Right cardiac atrium (tissue), 5 donors: Measurements from ENCODE around the gene POLDIP2. TPM values are rescaled to one million over a fixed set of nuclear protein-coding genes. Genes with fewer than 3 reads are reported as not detected.

Source experiments
- ATAC-seq, 2 donors: fragments of 200-7000 bp; cut with Tn5 transposase; one replicate each; pipeline versions ENCODE4 v1.8.0 to v1.9.1; 2020; ENCODE audit warnings: moderate library complexity in 2 of 2, mild to moderate bottlenecking in 1 of 2
- DNase-seq, 3 donors: peaks; one replicate each; pipeline ENCODE4 v3.0.0-alpha.2; 2020
- H3K27ac ChIP-seq: one replicate; pipeline ENCODE4 v1.5.1; 2013; ENCODE audit warnings: mild to moderate bottlenecking, low read length, control low read depth, moderate library complexity
- H3K27me3 ChIP-seq: one replicate; pipeline ENCODE4 v1.6.1; 2013; ENCODE audit not compliant: control insufficient read depth, insufficient read depth
- H3K4me1 ChIP-seq: one replicate; pipeline ENCODE4 v1.6.1; 2013; ENCODE audit warnings: low read length; ENCODE audit not compliant: control insufficient read depth, insufficient read depth
- H3K4me3 ChIP-seq: one replicate; pipeline ENCODE4 v1.5.1; 2013; ENCODE audit warnings: low read length, control low read depth
- H3K9me3 ChIP-seq: one replicate; pipeline ENCODE4 v1.6.1; 2013; ENCODE audit warnings: low read length; ENCODE audit not compliant: control insufficient read depth
- WGBS: extraction: QIAGEN DNeasy Blood & Tissue Kit; methylation state at CpG from one replicate; pipeline ENCODE4 v1.1.7; 2013; 5-methylcytosine and 5-hydroxymethylcytosine counted together
- intact Hi-C, 4 donors: fragments of 100-400 bp; cut with DNase I; formaldehyde crosslinking; loops; one replicate each; pipeline versions ENCODE4 v1.11.0 to v1.14.0; 2022 to 2023
- polyA plus RNA-seq: library from polyadenylated mRNA; stranded (reverse); fragments of 200-250 nt; gene quantifications from one replicate; pipeline ENCODE4 v1.2.3, GENCODE V29; 2013
- total RNA-seq, 4 donors: library from RNA; stranded (reverse); fragmentation: NEBNext Ultra II Directional; extraction: Animal tissue kit (Norgen Biotek cat#: 25700); gene quantifications; one replicate each; pipeline ENCODE4 v1.2.1, GENCODE V29; 2021
- donor health status: healthy with polysubstance abuse.
- donor health status: DM: no; HTN: yes; CAD: no.
- donor health status: DM: no; HTN: no; CAD: no.
- donor health status: DM: no; HTN: yes; CAD: no; lungs with severe emphysema.
- donor health status: DM: yes; HTN: yes; CAD: no.

Gene POLDIP2
- total and polyA plus RNA-seq, 5 donors = 95.6 to 99.8 (median 98.3) TPM

DNA sequence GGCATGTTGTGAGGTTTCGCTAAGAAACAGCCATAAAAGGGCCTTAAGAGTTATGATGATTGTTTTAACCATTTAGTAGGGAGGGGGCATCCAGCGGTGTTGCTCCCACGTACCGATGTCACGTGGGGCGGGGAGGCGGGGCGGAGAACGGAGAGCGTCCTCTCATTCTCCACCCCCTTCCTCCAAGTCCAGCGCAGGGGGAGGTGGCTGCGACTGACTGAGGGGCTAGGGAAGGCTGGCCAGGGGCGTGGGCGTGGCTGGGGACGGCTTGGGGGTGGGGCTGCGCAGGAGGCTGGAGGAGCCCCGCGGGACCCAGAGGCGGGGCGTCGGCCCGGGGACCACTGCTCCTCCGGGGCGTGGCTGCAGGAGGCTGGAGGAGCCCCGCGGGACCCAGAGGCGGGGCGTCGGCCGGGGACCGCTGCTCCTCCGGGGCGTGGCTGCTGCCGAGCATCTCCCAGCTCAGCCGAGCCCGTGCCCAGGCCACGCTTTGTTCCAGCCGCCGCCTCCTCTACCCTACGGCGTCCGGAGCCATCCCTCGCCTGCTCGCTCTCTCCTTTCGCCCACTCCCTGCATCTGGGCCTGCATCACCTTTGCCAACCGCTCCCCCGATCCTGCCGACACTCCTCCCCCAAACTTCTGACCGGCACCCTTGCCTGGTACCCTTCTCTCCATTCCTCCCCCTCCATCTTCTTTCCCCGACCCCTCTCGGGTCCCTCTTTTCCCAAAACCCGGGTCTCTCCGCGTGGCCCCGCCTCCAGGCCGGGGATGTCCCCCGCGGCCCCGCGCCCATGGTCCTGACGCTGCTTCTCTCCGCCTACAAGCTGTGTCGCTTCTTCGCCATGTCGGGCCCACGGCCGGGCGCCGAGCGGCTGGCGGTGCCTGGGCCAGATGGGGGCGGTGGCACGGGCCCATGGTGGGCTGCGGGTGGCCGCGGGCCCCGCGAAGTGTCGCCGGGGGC lies 14.2 kb upstream of the POLDIP2 start, which contains the start of gene SARM1:
TSS of gene SARM1 (plus strand) at position 450 of the 958 bp plus-strand sequence. CDS start at position 789, 339 bp downstream.
- Histone ChIP-seq H3K4me3 (peak within 1 kb of the TSS; percentile 56), H3K4me1 (peaks cover 14% of the 10 kb centered on the region), H3K9me3 (no peaks in the 10 kb centered on the region), H3K27ac (peak within 1 kb of the TSS; percentile 44), H3K27me3 (no peaks in the 10 kb centered on the region)
- intact Hi-C loops = no loop called here
- DNase-seq (peak; percentile 94 to 96 (median 94)), ATAC-seq (peak; percentile 86 to 90)
- WGBS = under 1% methylated on average over 80 of the region's 80 CpGs

DNA sequence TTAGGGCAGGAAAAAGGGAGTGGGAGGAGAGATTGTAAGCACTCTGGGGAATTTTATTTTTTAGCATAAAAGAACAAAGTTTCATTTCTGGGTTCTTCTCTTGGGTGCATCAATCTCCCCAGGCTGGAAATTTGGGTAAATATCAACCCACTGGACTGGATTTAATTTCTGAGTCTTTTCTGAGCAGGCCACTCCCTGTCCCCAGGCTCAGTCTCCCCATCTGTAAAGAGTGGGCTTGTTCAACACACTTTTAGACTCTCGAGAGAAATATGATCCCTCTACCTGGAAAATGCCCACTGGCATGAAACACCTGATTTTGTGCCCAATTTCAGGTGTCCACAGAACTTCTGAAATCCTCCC lies 13.4 kb upstream of the POLDIP2 start:
- DNase-seq = no peak
- peak overlapping the region; percentile 44 for H3K27ac ChIP-seq
- H3K9me3 ChIP-seq = no peaks in the 10 kb centered on the region
- ATAC-seq = no peak
- H3K27me3 ChIP-seq = no peaks in the 10 kb centered on the region
- intact Hi-C loops = no loop called here
- H3K4me1 ChIP-seq = peaks cover 14% of the 10 kb centered on the region
- 81% methylated on average over 1 of the region's 1 CpG for WGBS
- H3K4me3 ChIP-seq = no peak overlapping the region

DNA sequence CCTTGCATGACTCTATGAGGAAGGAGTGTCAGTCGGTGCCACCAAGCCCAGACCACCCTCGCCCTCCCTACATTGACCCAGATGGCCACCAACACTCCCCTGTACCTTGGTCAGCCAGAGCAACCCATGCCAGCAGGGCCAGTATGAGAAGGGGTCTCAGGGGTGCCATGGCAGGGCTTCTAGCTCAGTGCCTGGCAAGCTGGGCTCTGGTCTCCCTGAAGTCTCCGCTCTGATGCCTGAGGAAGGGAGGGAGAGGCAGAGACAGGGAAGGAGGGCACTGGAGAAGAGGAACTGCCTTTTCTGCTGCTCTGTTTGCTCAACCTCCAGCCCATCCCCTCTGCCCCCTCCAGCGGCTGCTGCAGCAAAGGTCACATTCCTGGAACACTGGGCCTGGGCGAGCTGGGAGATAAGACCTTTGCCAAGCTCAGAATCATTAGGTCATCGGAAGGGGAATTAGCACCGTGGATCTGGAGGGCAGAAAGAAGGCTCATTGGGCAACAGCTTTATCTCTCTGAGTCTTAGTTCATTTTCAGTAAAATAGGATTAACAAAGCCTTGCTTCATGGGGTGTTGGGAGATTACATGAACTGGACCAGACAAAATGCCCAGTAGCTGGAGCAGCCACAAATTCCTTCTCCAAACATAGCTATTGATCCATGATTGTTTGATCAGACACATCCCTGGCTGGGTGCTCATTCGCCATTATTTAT lies 12.9 kb upstream of the POLDIP2 start, which contains the start of gene VTN:
TSS of gene VTN (minus strand) at position 273 of the 709 bp plus-strand sequence. CDS start at position 169, 104 bp downstream.
- DNase-seq (peak; percentile 70 to 78 (median 76)), ATAC-seq (peak; percentile 28 to 72)
- H3K9me3 ChIP-seq = no peaks in the 10 kb centered on the region
- intact Hi-C loops = no loop called here
- H3K27me3 ChIP-seq = no peaks in the 10 kb centered on the region
- H3K4me3 ChIP-seq = peak within 1 kb of the TSS; percentile 56
- 21% methylated on average over 8 of the region's 8 CpGs for WGBS
- peaks cover 14% of the 10 kb centered on the region for H3K4me1 ChIP-seq
- peak within 1 kb of the TSS; percentile 44 for H3K27ac ChIP-seq

GRCh38 chr17:28369684-28370034 lies 12.3 kb upstream of the POLDIP2 start:
- Histone ChIP-seq H3K27ac (no peak overlapping the region), H3K27me3 (no peaks in the 10 kb centered on the region), H3K9me3 (no peaks in the 10 kb centered on the region), H3K4me1 (peaks cover 14% of the 10 kb centered on the region), H3K4me3 (no peak overlapping the region)
- 58% methylated on average over 10 of the region's 10 CpGs for WGBS
- intact Hi-C loops = no loop called here
- DNase-seq = no peak
- ATAC-seq = no peak

DNA sequence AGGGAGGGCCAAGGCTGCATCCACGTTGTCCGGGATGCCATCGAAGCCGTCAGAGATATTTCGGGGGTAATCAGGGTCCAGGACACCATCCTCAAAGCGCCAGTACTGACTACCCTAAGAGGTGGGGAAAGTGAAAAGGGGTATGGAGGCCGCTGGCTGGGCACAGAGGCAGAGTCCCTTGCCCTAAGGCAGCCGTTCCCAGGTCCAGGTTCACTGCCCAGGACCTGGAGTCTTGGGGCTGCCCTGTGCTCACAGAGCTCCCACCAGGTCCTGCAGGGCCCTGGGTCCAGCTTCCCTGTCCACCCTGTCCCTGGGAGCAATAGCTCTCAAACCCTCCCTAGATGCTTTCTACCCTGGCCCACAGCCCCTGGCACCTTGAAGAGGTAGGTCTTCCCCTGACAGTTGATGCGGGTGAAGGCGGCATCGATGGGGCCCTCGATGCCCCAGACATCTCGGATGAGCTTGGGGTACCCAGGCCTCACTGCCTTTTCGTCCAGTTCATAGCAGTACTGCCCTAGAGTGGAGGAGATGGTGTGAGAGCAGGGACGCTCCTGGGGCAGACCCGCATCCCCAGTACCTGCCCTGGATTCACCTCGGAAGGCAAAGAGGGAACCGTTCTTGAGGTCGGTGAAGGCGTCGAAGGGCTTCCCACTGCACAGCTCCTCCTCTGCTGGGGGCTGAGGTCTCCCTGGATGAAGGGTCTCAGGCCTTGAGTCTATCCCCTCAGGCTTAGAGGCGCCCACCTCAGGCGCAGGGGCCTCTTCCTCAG lies 11.8 kb upstream of the POLDIP2 start:
- DNase-seq (no peak), ATAC-seq (no peak)
- Histone ChIP-seq H3K4me3 (no peak overlapping the region), H3K9me3 (no peaks in the 10 kb centered on the region), H3K4me1 (peaks cover 14% of the 10 kb centered on the region), H3K27ac (no peak overlapping the region), H3K27me3 (no peaks in the 10 kb centered on the region)
- 89% methylated on average over 23 of the region's 23 CpGs for WGBS
- intact Hi-C loops = no loop called here

- 82% methylated on average over 5 of the region's 5 CpGs for WGBS
- ATAC-seq = no peak
- Histone ChIP-seq H3K27ac (no peak overlapping the region), H3K9me3 (no peaks in the 10 kb centered on the region), H3K27me3 (no peaks in the 10 kb centered on the region), H3K4me3 (no peak overlapping the region), H3K4me1 (peaks cover 14% of the 10 kb centered on the region)
- intact Hi-C loops = no loop called here
- no peak for DNase-seq
Observed at GRCh38 chr17:28368306-28368831, 11.0 kb upstream of the POLDIP2 start.

DNA sequence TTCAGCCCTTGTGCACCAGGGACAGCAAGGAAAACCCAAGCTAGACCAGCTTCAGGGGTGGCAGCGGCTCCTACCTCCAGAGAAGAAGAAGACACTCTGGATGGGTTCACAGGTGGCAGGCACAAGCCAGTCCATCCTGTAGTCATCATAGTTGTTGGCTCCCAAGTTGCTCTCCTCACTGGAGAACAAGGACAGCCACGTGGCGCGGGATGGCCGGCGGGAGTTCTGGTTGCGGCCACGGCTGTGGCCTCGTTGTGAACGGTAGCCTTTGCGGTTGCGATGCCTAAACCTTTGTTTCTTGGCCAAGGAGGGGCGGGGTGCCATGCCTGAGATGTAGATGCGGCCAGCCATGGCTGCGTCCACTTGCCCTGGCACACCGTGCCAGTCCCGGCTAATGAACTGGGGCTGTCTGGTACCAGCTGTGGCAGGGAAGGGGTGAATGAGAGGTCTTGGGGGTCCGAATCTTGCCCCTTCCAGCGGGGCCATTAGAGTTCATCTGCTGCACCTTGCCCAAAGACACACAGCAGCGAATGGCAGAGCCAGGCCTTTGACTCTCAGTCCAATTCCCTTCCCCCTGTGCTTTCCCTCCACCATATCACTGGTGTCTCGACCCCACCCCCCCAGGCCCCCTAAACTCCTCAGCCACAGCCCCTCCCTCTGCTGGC lies 10.4 kb upstream of the POLDIP2 start:
- intact Hi-C loops = no loop called here
- no peak for DNase-seq
- no peak overlapping the region for H3K4me3 ChIP-seq
- whole genome bisulfite sequencing = 91% methylated on average over 21 of the region's 21 CpGs
- peaks cover 10% of the 10 kb centered on the region for H3K4me1 ChIP-seq
- ATAC-seq = no peak
- H3K9me3 ChIP-seq = no peaks in the 10 kb centered on the region
- no peaks in the 10 kb centered on the region for H3K27me3 ChIP-seq
- no peak overlapping the region for H3K27ac ChIP-seq

DNA sequence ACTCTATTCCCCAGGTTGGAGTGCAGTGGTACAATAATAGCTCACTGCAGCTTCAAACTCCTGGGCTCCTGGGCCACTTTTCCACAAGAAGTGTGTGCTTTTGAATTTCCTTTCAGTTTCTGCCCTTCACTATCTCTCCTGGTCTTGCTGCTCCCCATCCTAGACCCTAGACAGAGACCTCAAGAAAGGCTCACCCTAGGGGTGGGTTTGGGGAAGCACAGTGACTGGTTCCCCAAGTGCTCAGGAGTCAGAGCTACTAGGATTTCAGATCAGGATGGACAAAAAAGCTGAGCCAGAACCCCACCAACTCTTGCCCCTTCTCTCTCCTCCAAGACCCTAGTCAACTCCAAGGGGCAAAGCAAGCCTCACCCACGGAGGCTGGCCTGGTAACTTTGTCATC lies 9.3 kb upstream of the POLDIP2 start:
- Histone ChIP-seq H3K27ac (no peak overlapping the region), H3K27me3 (no peaks in the 10 kb centered on the region), H3K4me1 (peaks cover 9% of the 10 kb centered on the region), H3K9me3 (no peaks in the 10 kb centered on the region), H3K4me3 (no peak overlapping the region)
- intact Hi-C loops = no loop called here
- no peak for DNase-seq
- 83% methylated on average over 1 of the region's 1 CpG for WGBS
- ATAC-seq = no peak

DNA sequence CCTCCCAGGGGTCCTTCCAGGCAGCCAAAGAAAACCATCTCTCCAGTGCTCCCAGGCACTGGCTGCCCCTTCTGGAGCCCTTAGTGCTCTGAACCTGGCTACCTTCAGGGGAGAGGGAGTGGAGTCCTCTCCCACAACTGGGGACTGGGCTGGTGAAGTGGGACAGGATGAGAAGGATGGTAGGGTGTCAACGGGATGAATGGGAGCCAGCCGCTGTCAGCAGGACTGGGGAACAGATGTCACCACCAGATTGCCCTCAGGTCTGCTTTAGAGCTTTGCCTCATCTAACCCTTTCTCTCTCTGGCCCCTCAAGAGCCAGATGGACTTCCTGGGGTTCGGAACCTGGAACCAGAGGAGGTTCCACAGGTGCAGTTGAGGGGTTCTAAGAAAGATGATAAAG lies 8.2 kb upstream of the POLDIP2 start:
- H3K27me3 ChIP-seq = no peaks in the 10 kb centered on the region
- intact Hi-C loops = no loop called here
- peaks cover 7% of the 10 kb centered on the region for H3K4me1 ChIP-seq
- 86% methylated on average over 3 of the region's 3 CpGs for WGBS
- no peak for ATAC-seq
- no peak for DNase-seq
- H3K27ac ChIP-seq = no peak overlapping the region
- no peak overlapping the region for H3K4me3 ChIP-seq
- no peaks in the 10 kb centered on the region for H3K9me3 ChIP-seq

DNA sequence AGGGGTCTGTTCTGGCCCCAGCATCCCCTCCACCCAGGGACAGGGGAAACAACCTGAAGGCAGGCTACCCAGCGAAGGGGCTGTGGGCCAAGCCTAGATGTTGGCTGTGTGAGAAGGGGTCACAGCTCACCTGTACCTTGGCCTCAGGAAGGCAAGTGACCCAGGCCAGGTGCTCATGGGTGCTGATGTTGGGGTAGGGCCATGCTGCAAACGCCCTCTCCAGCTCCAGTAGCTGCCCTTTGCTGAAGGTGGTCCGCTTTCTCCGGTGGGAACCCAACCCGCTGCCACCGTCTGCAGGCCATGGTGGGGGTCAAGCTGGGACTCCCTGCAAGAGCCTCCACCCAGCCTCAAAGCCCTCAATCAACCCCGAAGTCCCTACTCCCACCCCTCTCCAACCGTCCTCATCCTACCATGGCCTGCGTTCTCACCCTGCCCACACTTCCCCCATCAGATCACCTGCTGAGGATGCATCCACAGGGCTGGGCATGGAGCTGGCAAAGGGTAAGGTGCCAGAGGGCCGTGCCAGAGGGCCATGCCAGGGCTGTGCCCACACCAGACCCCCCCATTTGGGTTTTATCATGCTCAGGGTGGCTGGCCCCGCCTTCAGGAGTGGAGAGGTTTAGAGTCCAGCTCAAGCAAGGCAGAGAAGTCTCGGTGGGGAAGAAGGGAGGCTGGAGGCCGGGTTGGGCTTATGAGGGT lies 7.5 kb upstream of the POLDIP2 start, which contains the start of gene SEBOX:
TSS of gene SEBOX (minus strand) at position 535 of the 699 bp plus-strand sequence. CDS start at position 487, 48 bp downstream.
- H3K9me3 ChIP-seq = no peaks in the 10 kb centered on the region
- intact Hi-C loops = no loop called here
- no peak within 1 kb of the TSS for H3K27ac ChIP-seq
- no peaks in the 10 kb centered on the region for H3K27me3 ChIP-seq
- ATAC-seq = no peak
- no peak within 1 kb of the TSS for H3K4me3 ChIP-seq
- no peaks in the 10 kb centered on the region for H3K4me1 ChIP-seq
- WGBS = 90% methylated on average over 13 of the region's 13 CpGs
- DNase-seq = no peak
